K562 (cell line): ENCODE data around the gene ARR3.

Source experiments
- GABPA ChIP-seq: fragments of 200-800 bp; sonication (Bioruptor generic); conservative IDR thresholded peaks from 2 replicates; pipeline ENCODE4 v1.6.1; 2016; ENCODE audit warnings: low read depth, missing genetic modification characterization, missing compliant biosample characterization
- GATAD2A ChIP-seq: fragments of 450-650 bp; IDR thresholded peaks from 2 replicates; pipeline ENCODE4 v1.6.1; 2017
- NRF1 ChIP-seq, 2 experiments: fragments of 450-650 bp; IDR thresholded peaks in 1 of 2; conservative IDR thresholded peaks in 1 of 2; 2 replicates each; pipeline ENCODE4 v1.6.1; 2014; ENCODE audit warnings: mild to moderate bottlenecking in 2 of 2
- POLR2A ChIP-seq: fragments of 450-650 bp; conservative IDR thresholded peaks from 2 replicates; pipeline ENCODE4 v1.6.1; 2016
- RAD21 ChIP-seq, 2 experiments: fragments of 250-450 bp in 1 of 2; fragments of 450-650 bp in 1 of 2; sonication (Bioruptor Pico) in 1 of 2; formaldehyde crosslinking in 1 of 2; IDR thresholded peaks in 1 of 2; conservative IDR thresholded peaks in 1 of 2; 2 replicates each; pipeline versions ENCODE4 v1.4.0 to v1.8.0; 2020 to 2022; ENCODE audit warnings: mild to moderate bottlenecking in 2 of 2, moderate library complexity in 1 of 2
- SAFB ChIP-seq: fragments of 200-400 bp; formaldehyde crosslinking; IDR thresholded peaks from 2 replicates; pipeline ENCODE4 v1.6.1; 2017; ENCODE audit warnings: low read depth, low read length, borderline replicate concordance
- TAF1 ChIP-seq: IDR thresholded peaks from 2 replicates; pipeline ENCODE4 v1.6.1; 2011; ENCODE audit warnings: mild to moderate bottlenecking, low read length, moderate library complexity; ENCODE audit not compliant: insufficient read depth, control insufficient read depth, severe bottlenecking; ENCODE audit errors: extremely low read depth
- ZBTB43 ChIP-seq: sonication (generic); formaldehyde crosslinking; IDR thresholded peaks from 2 replicates; pipeline ENCODE4 v1.8.0; 2023; ENCODE audit warnings: mild to moderate bottlenecking, missing genetic modification reagents
- ZC3H8 ChIP-seq: fragments of 450-650 bp; IDR thresholded peaks from 2 replicates; pipeline ENCODE4 v1.6.1; 2017
- ZNF609 ChIP-seq: sonication (generic); formaldehyde crosslinking; IDR thresholded peaks from 2 replicates; pipeline ENCODE4 v1.8.1; 2023; ENCODE audit warnings: missing genetic modification reagents, mild to moderate bottlenecking, borderline replicate concordance
- TF ChIP-seq, protein P1 (sequence below), 3 experiments: IDR thresholded peaks in 2 of 3; conservative IDR thresholded peaks in 1 of 3; 2 replicates each; pipeline ENCODE4 v1.5.1; 2011 to 2012; ENCODE audit warnings: low read length in 3 of 3, mild to moderate bottlenecking in 3 of 3, control low read depth in 2 of 3, improper control_type of control experiment in 1 of 3, inconsistent platforms in 1 of 3, low read depth in 1 of 3, mixed read lengths in 1 of 3, moderate library complexity in 1 of 3; ENCODE audit not compliant: insufficient read depth in 2 of 3

DNA sequence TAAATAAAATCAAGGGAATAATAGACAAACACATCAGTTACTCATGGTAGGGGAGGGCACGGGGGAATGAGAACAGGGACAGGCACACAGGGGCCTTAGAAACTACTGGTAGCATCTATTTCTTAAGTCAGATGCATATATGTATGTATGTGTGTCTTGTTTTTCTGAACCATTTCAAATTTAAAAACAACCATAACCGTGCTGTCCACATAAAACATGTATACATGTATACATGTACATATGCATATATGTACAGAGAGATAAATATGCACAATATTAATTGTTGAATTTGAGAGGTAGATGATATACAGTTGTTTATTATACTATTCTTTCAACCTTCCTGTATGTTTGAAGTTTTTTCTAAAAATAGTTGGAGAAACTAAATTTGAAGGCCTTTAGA lies 41.4 kb upstream of the ARR3 start:
- TF ChIP-seq, protein P1, sequence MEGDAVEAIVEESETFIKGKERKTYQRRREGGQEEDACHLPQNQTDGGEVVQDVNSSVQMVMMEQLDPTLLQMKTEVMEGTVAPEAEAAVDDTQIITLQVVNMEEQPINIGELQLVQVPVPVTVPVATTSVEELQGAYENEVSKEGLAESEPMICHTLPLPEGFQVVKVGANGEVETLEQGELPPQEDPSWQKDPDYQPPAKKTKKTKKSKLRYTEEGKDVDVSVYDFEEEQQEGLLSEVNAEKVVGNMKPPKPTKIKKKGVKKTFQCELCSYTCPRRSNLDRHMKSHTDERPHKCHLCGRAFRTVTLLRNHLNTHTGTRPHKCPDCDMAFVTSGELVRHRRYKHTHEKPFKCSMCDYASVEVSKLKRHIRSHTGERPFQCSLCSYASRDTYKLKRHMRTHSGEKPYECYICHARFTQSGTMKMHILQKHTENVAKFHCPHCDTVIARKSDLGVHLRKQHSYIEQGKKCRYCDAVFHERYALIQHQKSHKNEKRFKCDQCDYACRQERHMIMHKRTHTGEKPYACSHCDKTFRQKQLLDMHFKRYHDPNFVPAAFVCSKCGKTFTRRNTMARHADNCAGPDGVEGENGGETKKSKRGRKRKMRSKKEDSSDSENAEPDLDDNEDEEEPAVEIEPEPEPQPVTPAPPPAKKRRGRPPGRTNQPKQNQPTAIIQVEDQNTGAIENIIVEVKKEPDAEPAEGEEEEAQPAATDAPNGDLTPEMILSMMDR (IDR thresholded peaks at IDR 0.05 in 2 of 3, conservative IDR thresholded peaks at IDR 0.05 in 1 of 3; ENCODE audit: insufficient read depth in 2 of 3, low read depth in 1 of 3, low read length in 3 of 3) = no peak
- TF ChIP-seq NRF1 (conservative IDR thresholded peaks at IDR 0.05 in 1 of 2, IDR thresholded peaks at IDR 0.05 in 1 of 2) (no peak), RAD21 (CRISPR knock-in tag; conservative IDR thresholded peaks at IDR 0.05 in 1 of 2, IDR thresholded peaks at IDR 0.05 in 1 of 2) (no peak), TAF1 (no peak), ZC3H8 (no peak), ZBTB43 (CRISPR knock-in tag) (no peak), GABPA (tag) (no peak), SAFB (no peak), GATAD2A (no peak), ZNF609 (CRISPR knock-in tag) (no peak), POLR2A (no peak)
